OCI-LY3 (cell line): ENCODE measurements around the gene ANKRD29.

ENCODE experiments used
- CTCF ChIP-seq: fragments of 200-600, 300-600 bp; sonication (generic); IDR thresholded peaks from 2 replicates; pipeline ENCODE4 v1.5.1; 2014; ENCODE audit warnings: antibody characterized with exemption, low read length, low read depth
- EZH2phosphoT487 ChIP-seq: fragments of 200-600 bp; shearing (Covaris generic); IDR thresholded peaks from 2 replicates; pipeline ENCODE4 v1.6.1; 2018; ENCODE audit warnings: antibody characterized with exemption, mixed run types, low read depth

- TF ChIP-seq CTCF (peak; percentile 66), EZH2phosphoT487 (no peak)
These were observed 76.2 kb downstream of the ANKRD29 start, which contains the start of gene NPC1 for GRCh38 chr18:23586249-23587196.
